H1 (cell line): Measurements from ENCODE around the gene N4BP3. TPM values are rescaled to one million over a fixed set of nuclear protein-coding genes. Genes with fewer than 3 reads are reported as not detected.

Source experiments
- RXRA ChIP-seq: IDR thresholded peaks from 2 replicates; pipeline ENCODE4 v1.6.1; 2011; ENCODE audit warnings: low read depth, mild to moderate bottlenecking, low read length, moderate library complexity; ENCODE audit not compliant: insufficient read depth
- SRF ChIP-seq: IDR thresholded peaks from 2 replicates; pipeline ENCODE4 v1.6.1; 2011; ENCODE audit warnings: mild to moderate bottlenecking, low read depth, low read length, moderate library complexity
- polyA plus RNA-seq, 7 experiments: library from polyadenylated mRNA; depleted of rRNA in 3 of 7; stranded (reverse) in 5 of 7; unstranded in 2 of 7; fragments of >200 nt in 5 of 7; fragments of 200-250 nt in 2 of 7; gene quantifications; 1 replicate in 5 of 7; 2 replicates in 1 of 7; 4 replicates in 1 of 7; pipeline versions ENCODE4 v1.2.1 to v1.2.3, GENCODE V29; 2011 to 2013; ENCODE audit warnings: missing spikeins in 2 of 7, mixed read lengths in 2 of 7
- total RNA-seq: library from RNA; stranded (reverse); fragmentation: NEBNext Ultra II Directional; extraction: Animal tissue kit (Norgen Biotek cat#: 25700); gene quantifications from 2 replicates; pipeline ENCODE4 v1.2.1, GENCODE V29; 2021
- TF ChIP-seq, protein P1 (sequence below): fragments of 300-600 bp; sonication (generic); IDR thresholded peaks from 2 replicates; pipeline ENCODE4 v1.7.1; 2012; ENCODE audit warnings: low read length, moderate library complexity, mild to moderate bottlenecking, inconsistent platforms; ENCODE audit not compliant: insufficient replicate concordance

N4BP3 gene
- total and polyA plus RNA-seq, 2 of the 8 experiments (the other 6 are each of a cell fraction or from before 2014, with no cell fraction given) = 13.1 to 39.2 TPM

DNA sequence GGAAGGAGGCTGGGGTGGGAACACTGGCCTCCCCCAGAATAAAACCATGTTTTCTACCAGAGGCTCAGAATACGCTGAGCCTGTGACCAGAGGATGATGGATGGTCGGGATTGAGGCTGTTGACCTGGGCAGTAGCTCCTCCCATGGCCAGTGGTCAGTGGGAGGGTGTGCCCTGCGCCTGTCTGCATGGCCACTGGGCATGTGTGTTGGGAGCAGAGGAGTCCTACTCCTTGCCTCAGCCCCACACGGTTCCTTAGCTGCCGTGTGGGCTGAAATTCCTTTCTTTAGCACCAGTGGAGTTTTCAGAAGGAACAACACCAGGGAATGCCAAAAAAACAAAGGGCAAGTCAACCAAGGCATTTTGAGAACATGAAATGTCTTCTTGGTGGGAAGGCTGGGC, 9.0 kb downstream of the N4BP3 start (continued):
- TF ChIP-seq, protein P1, sequence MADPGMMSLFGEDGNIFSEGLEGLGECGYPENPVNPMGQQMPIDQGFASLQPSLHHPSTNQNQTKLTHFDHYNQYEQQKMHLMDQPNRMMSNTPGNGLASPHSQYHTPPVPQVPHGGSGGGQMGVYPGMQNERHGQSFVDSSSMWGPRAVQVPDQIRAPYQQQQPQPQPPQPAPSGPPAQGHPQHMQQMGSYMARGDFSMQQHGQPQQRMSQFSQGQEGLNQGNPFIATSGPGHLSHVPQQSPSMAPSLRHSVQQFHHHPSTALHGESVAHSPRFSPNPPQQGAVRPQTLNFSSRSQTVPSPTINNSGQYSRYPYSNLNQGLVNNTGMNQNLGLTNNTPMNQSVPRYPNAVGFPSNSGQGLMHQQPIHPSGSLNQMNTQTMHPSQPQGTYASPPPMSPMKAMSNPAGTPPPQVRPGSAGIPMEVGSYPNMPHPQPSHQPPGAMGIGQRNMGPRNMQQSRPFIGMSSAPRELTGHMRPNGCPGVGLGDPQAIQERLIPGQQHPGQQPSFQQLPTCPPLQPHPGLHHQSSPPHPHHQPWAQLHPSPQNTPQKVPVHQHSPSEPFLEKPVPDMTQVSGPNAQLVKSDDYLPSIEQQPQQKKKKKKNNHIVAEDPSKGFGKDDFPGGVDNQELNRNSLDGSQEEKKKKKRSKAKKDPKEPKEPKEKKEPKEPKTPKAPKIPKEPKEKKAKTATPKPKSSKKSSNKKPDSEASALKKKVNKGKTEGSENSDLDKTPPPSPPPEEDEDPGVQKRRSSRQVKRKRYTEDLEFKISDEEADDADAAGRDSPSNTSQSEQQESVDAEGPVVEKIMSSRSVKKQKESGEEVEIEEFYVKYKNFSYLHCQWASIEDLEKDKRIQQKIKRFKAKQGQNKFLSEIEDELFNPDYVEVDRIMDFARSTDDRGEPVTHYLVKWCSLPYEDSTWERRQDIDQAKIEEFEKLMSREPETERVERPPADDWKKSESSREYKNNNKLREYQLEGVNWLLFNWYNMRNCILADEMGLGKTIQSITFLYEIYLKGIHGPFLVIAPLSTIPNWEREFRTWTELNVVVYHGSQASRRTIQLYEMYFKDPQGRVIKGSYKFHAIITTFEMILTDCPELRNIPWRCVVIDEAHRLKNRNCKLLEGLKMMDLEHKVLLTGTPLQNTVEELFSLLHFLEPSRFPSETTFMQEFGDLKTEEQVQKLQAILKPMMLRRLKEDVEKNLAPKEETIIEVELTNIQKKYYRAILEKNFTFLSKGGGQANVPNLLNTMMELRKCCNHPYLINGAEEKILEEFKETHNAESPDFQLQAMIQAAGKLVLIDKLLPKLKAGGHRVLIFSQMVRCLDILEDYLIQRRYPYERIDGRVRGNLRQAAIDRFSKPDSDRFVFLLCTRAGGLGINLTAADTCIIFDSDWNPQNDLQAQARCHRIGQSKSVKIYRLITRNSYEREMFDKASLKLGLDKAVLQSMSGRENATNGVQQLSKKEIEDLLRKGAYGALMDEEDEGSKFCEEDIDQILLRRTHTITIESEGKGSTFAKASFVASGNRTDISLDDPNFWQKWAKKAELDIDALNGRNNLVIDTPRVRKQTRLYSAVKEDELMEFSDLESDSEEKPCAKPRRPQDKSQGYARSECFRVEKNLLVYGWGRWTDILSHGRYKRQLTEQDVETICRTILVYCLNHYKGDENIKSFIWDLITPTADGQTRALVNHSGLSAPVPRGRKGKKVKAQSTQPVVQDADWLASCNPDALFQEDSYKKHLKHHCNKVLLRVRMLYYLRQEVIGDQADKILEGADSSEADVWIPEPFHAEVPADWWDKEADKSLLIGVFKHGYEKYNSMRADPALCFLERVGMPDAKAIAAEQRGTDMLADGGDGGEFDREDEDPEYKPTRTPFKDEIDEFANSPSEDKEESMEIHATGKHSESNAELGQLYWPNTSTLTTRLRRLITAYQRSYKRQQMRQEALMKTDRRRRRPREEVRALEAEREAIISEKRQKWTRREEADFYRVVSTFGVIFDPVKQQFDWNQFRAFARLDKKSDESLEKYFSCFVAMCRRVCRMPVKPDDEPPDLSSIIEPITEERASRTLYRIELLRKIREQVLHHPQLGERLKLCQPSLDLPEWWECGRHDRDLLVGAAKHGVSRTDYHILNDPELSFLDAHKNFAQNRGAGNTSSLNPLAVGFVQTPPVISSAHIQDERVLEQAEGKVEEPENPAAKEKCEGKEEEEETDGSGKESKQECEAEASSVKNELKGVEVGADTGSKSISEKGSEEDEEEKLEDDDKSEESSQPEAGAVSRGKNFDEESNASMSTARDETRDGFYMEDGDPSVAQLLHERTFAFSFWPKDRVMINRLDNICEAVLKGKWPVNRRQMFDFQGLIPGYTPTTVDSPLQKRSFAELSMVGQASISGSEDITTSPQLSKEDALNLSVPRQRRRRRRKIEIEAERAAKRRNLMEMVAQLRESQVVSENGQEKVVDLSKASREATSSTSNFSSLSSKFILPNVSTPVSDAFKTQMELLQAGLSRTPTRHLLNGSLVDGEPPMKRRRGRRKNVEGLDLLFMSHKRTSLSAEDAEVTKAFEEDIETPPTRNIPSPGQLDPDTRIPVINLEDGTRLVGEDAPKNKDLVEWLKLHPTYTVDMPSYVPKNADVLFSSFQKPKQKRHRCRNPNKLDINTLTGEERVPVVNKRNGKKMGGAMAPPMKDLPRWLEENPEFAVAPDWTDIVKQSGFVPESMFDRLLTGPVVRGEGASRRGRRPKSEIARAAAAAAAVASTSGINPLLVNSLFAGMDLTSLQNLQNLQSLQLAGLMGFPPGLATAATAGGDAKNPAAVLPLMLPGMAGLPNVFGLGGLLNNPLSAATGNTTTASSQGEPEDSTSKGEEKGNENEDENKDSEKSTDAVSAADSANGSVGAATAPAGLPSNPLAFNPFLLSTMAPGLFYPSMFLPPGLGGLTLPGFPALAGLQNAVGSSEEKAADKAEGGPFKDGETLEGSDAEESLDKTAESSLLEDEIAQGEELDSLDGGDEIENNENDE = no peak
- TF ChIP-seq RXRA = no peak
- TF ChIP-seq SRF = no peak
